Stimulated activated CD4-positive, alpha-beta T cell treated with anti-CD3 and anti-CD28 coated beads, Interleukin-2, amount 100 ng/mL, for 48 hours (primary cell): ENCODE data around the gene AXL.

ENCODE experiments used
- DNase-seq, 2 donors: peaks; one replicate each; pipeline ENCODE4 v3.0.0-alpha.2; 2020

Gene AXL

DNA sequence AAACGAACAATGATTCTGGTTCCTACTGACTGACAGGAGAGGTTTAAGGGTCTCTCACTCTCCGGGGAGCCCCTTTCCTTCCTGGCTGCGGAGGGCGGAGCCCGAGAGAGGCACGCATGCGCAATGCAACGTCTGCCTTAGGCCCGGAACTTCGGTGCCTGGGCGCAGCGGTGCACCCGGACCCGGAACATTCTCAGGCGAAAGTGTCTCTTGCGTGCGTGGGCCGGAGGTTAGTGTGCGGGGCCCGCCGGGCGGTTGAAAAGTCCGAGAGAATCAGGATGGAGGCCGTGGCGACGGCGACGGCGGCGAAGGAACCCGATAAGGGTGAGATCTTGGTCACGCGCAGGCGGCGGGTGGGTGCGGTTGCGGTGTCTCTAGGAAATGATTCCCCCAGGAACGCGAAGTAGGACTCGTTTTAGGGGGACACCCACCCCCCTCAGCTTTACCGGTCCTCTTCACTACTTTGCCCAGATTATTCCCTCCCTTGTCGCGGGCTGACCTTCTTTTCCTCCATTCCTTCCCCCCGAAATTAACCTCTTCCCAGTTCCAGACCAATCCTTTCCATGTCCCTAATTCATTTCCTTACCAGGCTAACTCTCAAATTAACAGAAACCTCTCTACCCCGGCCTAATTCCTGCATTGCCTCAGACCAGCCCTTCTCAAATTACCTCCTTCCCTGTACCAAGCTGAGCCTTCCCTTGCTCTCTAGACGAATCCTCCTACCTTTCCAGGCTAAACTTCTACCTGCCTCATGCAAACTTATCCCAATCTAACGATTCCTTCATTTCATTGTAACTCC, 91.2 kb downstream of the AXL start, which contains the start of gene CCDC97:
Gene CCDC97, plus strand, starts transcription at position 140 of the 799 bp plus-strand sequence. Its CDS starts 139 bp downstream, at position 279.
- DNase-seq, result peak; percentile 81 to 87

DNA sequence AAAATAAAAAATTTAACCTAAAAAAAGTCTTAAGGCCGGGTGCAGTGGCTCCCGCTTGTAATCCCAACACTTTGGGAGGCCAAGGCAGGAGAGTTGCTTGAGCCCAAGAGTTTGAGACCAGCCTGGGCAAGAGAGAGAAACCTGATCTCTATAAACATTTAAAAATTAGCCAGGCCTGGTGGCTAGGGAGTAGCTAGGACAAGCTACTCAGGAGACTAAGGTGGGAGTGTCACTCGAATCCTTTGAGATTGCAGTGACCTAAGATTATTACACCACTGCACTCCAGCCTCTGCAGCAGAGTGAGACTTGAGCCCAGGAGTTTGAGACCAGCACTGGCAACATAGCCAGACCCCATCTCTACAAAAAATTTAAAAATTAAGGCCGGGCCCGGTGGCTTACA, 92.0 kb downstream of the AXL start:
- no peak for DNase-seq
